Urinary bladder (tissue), 4 donors: ENCODE results near the gene SSR1. TPM values are rescaled to one million over a fixed set of nuclear protein-coding genes. Genes with fewer than 3 reads are reported as not detected.
"Not testable (repeated sequence)": the region's sequence is repeated elsewhere in the genome, so short reads cannot be mapped to it uniquely, and the experiment has no call there.

Experiments used
- DNase-seq: peaks from one replicate; pipeline ENCODE4 v3.0.0-alpha.2; 2015; ENCODE audit errors: extremely low spot score
- H3K27ac ChIP-seq: one replicate; pipeline ENCODE4 v1.5.1; 2013; ENCODE audit warnings: low read depth, mild to moderate bottlenecking, moderate library complexity
- H3K36me3 ChIP-seq: one replicate; pipeline ENCODE4 v1.6.1; 2013; ENCODE audit warnings: mild to moderate bottlenecking, moderate library complexity; ENCODE audit not compliant: insufficient read depth
- H3K4me1 ChIP-seq: one replicate; pipeline ENCODE4 v1.6.1; 2013; ENCODE audit warnings: mild to moderate bottlenecking, moderate library complexity; ENCODE audit not compliant: insufficient read depth
- H3K4me3 ChIP-seq: one replicate; pipeline ENCODE4 v1.5.1; 2013; ENCODE audit warnings: low read depth, low read length
- WGBS: extraction: QIAGEN DNeasy Blood & Tissue Kit; methylation state at CpG from one replicate; pipeline ENCODE4 v1.1.7; 2013; 5-methylcytosine and 5-hydroxymethylcytosine counted together
- polyA plus RNA-seq: library from polyadenylated mRNA; stranded (reverse); fragments of 200-250 nt; gene quantifications from one replicate; pipeline ENCODE4 v1.2.3, GENCODE V29; 2013
- total RNA-seq: library from RNA; depleted of rRNA; stranded (reverse); fragments of >200 nt; gene quantifications from one replicate; pipeline ENCODE4 v1.2.3, GENCODE V29; 2014
- donor health status: healthy with polysubstance abuse.
- donor health status: healthy.

SSR1 gene
- total and polyA plus RNA-seq, 2 donors = 55.6 to 100.0 TPM

DNA sequence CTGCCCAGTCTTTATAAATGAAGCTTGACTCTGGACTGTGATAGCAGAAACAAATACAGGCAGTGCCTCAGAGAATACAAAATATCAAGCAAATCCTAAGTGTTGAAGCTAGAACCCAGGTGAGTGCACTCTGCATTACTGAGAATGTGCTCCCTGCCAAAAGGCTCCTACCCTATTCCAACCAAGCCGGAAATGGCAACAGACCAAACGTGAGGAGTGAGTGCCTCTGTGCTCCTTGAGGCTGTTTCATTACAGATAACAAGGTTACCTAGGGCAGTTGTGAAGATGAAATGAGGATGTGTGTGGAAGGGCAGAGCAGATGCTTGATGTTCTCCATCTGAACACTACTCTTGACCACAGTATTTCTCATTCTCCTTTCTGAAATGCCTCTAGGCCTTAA, 29.3 kb downstream of the SSR1 start:
- Histone ChIP-seq H3K36me3 (peaks cover 2% of the 10 kb centered on the region), H3K4me3 (no peak overlapping the region), H3K4me1 (no peaks in the 10 kb centered on the region), H3K27ac (no peak overlapping the region)
- WGBS = 79% methylated on average over 2 of the region's 2 CpGs
- DNase-seq = no peak

DNA sequence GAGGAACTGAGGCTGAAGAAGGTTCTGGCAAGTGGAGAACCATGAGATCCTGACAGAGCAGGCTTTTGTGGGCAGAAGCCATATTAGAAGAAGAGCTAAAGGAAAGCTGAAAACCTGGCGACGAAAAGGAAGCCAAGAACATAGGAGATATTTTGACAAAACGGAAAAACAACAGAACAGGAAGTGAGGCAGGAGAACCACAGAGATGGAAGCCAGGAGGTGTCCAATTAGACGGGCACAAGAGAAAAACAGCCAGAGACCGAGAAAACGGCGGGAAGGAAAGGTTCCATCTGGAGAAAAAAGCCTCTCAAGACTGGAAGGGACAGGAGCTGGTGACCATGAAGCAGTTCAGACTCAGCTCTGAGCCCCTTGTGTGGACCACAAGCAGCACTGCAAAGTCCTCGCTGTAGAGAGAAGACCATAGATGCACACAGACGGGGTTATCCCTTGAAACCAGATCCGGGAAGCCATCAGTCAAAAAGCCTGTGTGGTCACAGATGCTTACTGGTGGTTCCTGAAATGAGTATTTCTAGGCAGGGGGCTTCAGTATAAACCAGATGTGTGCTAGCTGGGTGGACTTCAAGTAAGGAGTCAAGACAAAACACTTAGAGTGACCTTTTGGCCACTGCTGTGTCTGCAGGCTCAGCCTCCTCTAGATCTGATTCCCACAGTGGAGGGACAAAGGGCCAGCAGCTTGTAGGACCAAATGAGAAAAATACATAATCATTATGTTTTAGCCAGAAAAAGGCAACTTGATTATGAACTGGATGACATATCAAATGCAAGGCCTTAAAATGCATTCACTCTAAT, 30.7 kb downstream of the SSR1 start:
- H3K27ac ChIP-seq = no peak overlapping the region
- H3K4me1 ChIP-seq = no peaks in the 10 kb centered on the region
- DNase-seq = no peak
- peaks cover 1% of the 10 kb centered on the region for H3K36me3 ChIP-seq
- WGBS = 77% methylated on average over 10 of the region's 10 CpGs
- no peak overlapping the region for H3K4me3 ChIP-seq

GRCh38 chr6:7276199-7276524, 36.8 kb downstream of the SSR1 start:
- no peak for DNase-seq
- H3K27ac ChIP-seq = no peak overlapping the region
- H3K4me3 ChIP-seq = no peak overlapping the region
- no peaks in the 10 kb centered on the region for H3K36me3 ChIP-seq
- WGBS = 62% methylated on average over 7 of the region's 7 CpGs
- H3K4me1 ChIP-seq = no peaks in the 10 kb centered on the region

- H3K4me1 ChIP-seq, H3K4me3 ChIP-seq, H3K36me3 ChIP-seq, H3K27ac ChIP-seq, DNase-seq: not testable (repeated sequence)
- WGBS = 81% methylated on average over 8 of the region's 8 CpGs
These were observed 38.5 kb downstream of the SSR1 start for GRCh38 chr6:7274525-7274924.

- no peak overlapping the region for H3K4me3 ChIP-seq
- no peaks in the 10 kb centered on the region for H3K4me1 ChIP-seq
- WGBS = 78% methylated on average over 10 of the region's 10 CpGs
- no peaks in the 10 kb centered on the region for H3K36me3 ChIP-seq
- no peak for DNase-seq
- no peak overlapping the region for H3K27ac ChIP-seq
These were observed 39.3 kb downstream of the SSR1 start for GRCh38 chr6:7273709-7274108.

DNA sequence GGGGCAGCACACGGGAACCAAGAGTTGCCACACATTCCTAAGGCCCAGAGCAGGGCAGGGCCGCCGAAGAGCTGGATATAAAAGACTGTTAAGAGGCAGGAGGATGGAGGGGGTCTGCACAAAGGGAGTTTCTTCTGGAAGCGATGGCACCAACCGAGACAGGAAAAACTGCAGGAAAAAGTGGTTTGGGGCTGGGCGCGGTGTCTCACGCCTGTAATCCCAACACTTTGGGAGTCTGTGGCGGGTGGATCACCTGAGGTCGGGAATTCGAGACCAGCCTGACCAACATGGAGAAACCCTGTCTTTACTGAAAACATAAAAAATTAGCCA, 41.8 kb downstream of the SSR1 start:
- WGBS = 82% methylated on average over 11 of the region's 11 CpGs
- H3K4me1 ChIP-seq = no peaks in the 10 kb centered on the region
- no peak overlapping the region for H3K4me3 ChIP-seq
- no peaks in the 10 kb centered on the region for H3K36me3 ChIP-seq
- DNase-seq = no peak
- no peak overlapping the region for H3K27ac ChIP-seq

GRCh38 chr6:7270320-7271204, 42.4 kb downstream of the SSR1 start:
- Histone ChIP-seq H3K4me3 (no peak overlapping the region), H3K27ac (no peak overlapping the region), H3K36me3 (no peaks in the 10 kb centered on the region), H3K4me1 (no peaks in the 10 kb centered on the region)
- no peak for DNase-seq
- 81% methylated on average over 16 of the region's 16 CpGs for WGBS

DNA sequence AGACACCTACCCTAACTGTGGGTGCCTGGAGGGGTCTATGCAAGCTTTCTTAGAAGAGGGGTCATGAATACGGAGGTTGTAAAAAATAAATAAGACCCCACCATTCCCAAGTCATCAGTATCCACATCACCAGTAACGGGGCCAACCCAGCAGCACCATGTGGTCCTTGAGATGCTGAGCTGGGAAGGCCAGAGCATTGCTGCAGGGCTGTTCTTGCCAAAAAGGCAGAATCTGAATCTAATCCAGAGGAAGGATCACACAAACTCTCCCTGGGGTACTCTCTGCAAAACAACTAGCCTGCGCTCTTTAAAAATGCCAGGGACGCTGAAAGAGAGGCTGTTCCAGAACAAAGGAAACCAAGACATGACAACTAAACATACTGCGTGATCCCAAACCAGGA, 43.2 kb downstream of the SSR1 start:
- Histone ChIP-seq H3K27ac (no peak overlapping the region), H3K36me3 (no peaks in the 10 kb centered on the region), H3K4me1 (no peaks in the 10 kb centered on the region), H3K4me3 (no peak overlapping the region)
- no peak for DNase-seq
- WGBS = 78% methylated on average over 5 of the region's 5 CpGs

- Histone ChIP-seq H3K4me1 (no peaks in the 10 kb centered on the region), H3K36me3 (no peaks in the 10 kb centered on the region), H3K4me3 (no peak overlapping the region), H3K27ac (no peak overlapping the region)
- no peak for DNase-seq
- 79% methylated on average over 23 of the region's 23 CpGs for WGBS
These were observed 44.0 kb downstream of the SSR1 start for GRCh38 chr6:7268816-7269555.

DNA sequence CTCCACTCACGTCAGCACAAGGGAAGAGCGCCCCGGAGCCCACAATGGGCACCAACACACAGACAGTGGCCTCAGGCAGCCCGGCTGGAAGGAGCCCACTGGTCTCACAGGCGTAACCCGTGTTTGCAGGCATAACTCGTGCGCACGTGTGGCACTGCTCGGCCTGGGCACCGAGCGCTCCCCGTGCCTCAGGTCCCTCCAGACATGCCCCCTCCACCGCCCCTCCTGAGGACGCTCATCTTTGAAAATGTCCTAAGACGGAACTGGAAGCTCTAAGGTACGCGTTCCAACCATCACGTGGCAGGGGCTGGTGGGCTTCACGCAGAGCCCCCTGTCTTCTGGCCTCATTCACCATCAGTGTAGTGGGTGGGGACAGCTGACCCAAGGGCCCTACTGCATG, 44.6 kb downstream of the SSR1 start:
- H3K4me1 ChIP-seq = no peaks in the 10 kb centered on the region
- H3K27ac ChIP-seq = no peak overlapping the region
- 92% methylated on average over 20 of the region's 20 CpGs for WGBS
- H3K4me3 ChIP-seq = no peak overlapping the region
- no peak for DNase-seq
- no peaks in the 10 kb centered on the region for H3K36me3 ChIP-seq

GRCh38 chr6:7267466-7268091, 45.4 kb downstream of the SSR1 start:
- H3K4me1 ChIP-seq = no peaks in the 10 kb centered on the region

GRCh38 chr6:7267071-7267465, 45.9 kb downstream of the SSR1 start:
- DNase-seq = no peak
- no peaks in the 10 kb centered on the region for H3K36me3 ChIP-seq
- no peak overlapping the region for H3K4me3 ChIP-seq
- H3K27ac ChIP-seq = no peak overlapping the region
- WGBS = 93% methylated on average over 8 of the region's 8 CpGs
- H3K4me1 ChIP-seq = no peaks in the 10 kb centered on the region

More at GRCh38 chr6:7267466-7268091, 45.4 kb downstream of the SSR1 start:
- 63% methylated on average over 13 of the region's 13 CpGs for WGBS
- Histone ChIP-seq H3K4me3 (no peak overlapping the region), H3K36me3 (no peaks in the 10 kb centered on the region), H3K27ac (no peak overlapping the region)
- DNase-seq = peak; percentile 55

GRCh38 chr6:7265385-7265726, 47.6 kb downstream of the SSR1 start:
- not testable (repeated sequence) for H3K36me3 ChIP-seq, H3K4me3 ChIP-seq, H3K4me1 ChIP-seq, H3K27ac ChIP-seq, DNase-seq
- 96% methylated on average over 7 of the region's 7 CpGs for WGBS
